ENCODE data around the gene ZNF664. TPM values are rescaled to one million over a fixed set of nuclear protein-coding genes. Genes with fewer than 3 reads are reported as not detected.

Gene ZNF664
- total RNA-seq, 1 experiment from 2014 or later = 124 TPM

DNA sequence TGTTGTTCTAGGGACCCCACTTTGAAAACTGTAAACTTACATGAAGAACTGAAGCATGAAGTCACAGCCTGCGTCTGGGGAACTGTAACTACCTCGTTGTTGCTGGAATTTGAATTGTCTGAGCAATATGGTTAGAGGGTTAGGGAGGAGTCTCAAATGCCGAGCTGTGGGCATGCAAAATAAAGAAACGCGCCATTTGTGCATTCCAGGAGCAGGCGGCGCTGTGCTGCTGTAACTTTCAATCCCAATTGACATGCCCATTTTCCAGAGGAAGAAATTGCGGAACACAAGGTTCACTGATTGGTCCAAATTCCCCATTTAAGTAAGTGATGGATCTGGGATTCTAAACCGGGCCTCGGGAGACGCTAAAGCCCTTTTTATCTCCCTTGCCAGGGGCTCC is 61.3 kb downstream of the ZNF664 start:
- CTCF ChIA-PET = no interaction called here

DNA sequence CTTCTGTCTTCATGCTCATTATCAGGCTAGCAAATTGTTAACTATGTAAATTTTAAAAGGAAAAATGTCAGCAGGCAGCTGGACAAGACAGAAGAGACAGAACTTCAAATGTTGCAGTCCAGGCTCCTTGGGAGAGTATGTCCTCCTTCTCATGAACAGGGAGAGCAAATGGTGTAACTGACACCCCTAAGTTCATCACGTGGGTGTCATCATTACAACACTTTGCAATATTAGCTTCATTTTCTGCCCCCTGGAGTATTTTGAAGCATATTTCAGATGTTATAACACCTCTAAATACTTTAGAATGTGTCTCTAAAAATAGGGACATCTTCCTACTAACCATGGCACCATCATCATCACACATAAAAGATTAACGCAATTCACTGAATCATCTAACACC is 62.1 kb downstream of the ZNF664 start:
- Histone ChIP-seq H3K4me2 (ENCODE audit: low read length) (no peak overlapping the region), H3K4me3 (replicated peaks in 1 of 2; ENCODE audit: low read depth in 1 of 2, low read length in 2 of 2) (no peak overlapping the region), H3K9me3 (ENCODE audit: control insufficient read depth in 1 of 2, insufficient read depth in 1 of 2, low read depth in 1 of 2, low read length in 2 of 2) (no peaks in the 10 kb centered on the region), H3K9ac (ENCODE audit: low read length) (no peak overlapping the region), H3K9me2 (ENCODE audit: insufficient read depth) (no peaks in the 10 kb centered on the region), H3K27ac (ENCODE audit: low read depth, low read length) (no peak overlapping the region), H3K79me2 (ENCODE audit: insufficient read depth, low read length) (no peaks in the 10 kb centered on the region), H3K36me3 (ENCODE audit: control insufficient read depth in 1 of 2, insufficient read depth in 2 of 2, low read length in 2 of 2) (no peaks in the 10 kb centered on the region), H4K20me1 (ENCODE audit: insufficient read depth) (no peaks in the 10 kb centered on the region), H3K27me3 (ENCODE audit: insufficient read depth, low read length) (no peaks in the 10 kb centered on the region), H3K4me1 (ENCODE audit: control insufficient read depth in 1 of 2, insufficient read depth in 2 of 2, low read length in 2 of 2) (peaks cover 0 to 6% of the 10 kb centered on the region in 2 experiments; a peak in 1 of 4 replicates), H2AFZ (ENCODE audit: low read depth, low read length, poor library complexity, severe bottlenecking) (no peak overlapping the region)
- no peak for ATAC-seq
- TF ChIP-seq POLR2AphosphoS5 (IDR thresholded peaks at IDR 0.05; ENCODE audit: low read depth, low read length) = no peak
- no peak for TF ChIP-seq CTCF (IDR thresholded peaks at IDR 0.05 in 2 of 3, conservative IDR thresholded peaks at IDR 0.05 in 1 of 3; ENCODE audit: borderline replicate concordance in 1 of 3, insufficient read depth in 1 of 3, low read depth in 2 of 3, low read length in 2 of 3)
- no peak for TF ChIP-seq POLR2A (IDR thresholded peaks at IDR 0.05; ENCODE audit: borderline replicate concordance, extremely low read depth, insufficient read depth, insufficient read length)
- no peak for TF ChIP-seq SIN3A (IDR thresholded peaks at IDR 0.05; ENCODE audit: low read depth)
- TF ChIP-seq EGR1 (IDR thresholded peaks at IDR 0.05; ENCODE audit: low read depth) = no peak
- intact Hi-C loops (cut with micrococcal nuclease) = loop anchor here (5.0 to 10.0 kb wide), 2 partner anchors 520 to 862 kb away; no protein-coding TSS in a partner anchor
- ChIA-PET RAD21 (ENCODE audit: low non-redundant PET in 1 of 2, low total read pairs in 2 of 2, uncharacterized antibody in 2 of 2, unreplicated experiment in 2 of 2) (no interaction called here), CTCF (no interaction called here), POLR2A (no interaction called here)
- no TSS peak for BruUV-seq (replicated peaks)
- no peak for DNase-seq (ENCODE audit: low read depth, low spot score)

More for the DNA sequence above, 61.3 kb downstream of the ZNF664 start:
- Histone ChIP-seq H3K27me3 (ENCODE audit: insufficient read depth, low read length) (no peaks in the 10 kb centered on the region), H3K36me3 (ENCODE audit: control insufficient read depth in 1 of 2, insufficient read depth in 2 of 2, low read length in 2 of 2) (no peaks in the 10 kb centered on the region), H3K9me3 (ENCODE audit: control insufficient read depth in 1 of 2, insufficient read depth in 1 of 2, low read depth in 1 of 2, low read length in 2 of 2) (no peaks in the 10 kb centered on the region), H3K9me2 (ENCODE audit: insufficient read depth) (no peaks in the 10 kb centered on the region), H3K9ac (ENCODE audit: low read length) (no peak overlapping the region), H3K4me3 (replicated peaks in 1 of 2; ENCODE audit: low read depth in 1 of 2, low read length in 2 of 2) (no peak overlapping the region), H3K4me2 (ENCODE audit: low read length) (no peak overlapping the region), H4K20me1 (ENCODE audit: insufficient read depth) (no peaks in the 10 kb centered on the region), H3K4me1 (ENCODE audit: control insufficient read depth in 1 of 2, insufficient read depth in 2 of 2, low read length in 2 of 2) (peaks cover 0 to 6% of the 10 kb centered on the region in 2 experiments; a peak in 1 of 4 replicates), H2AFZ (ENCODE audit: low read depth, low read length, poor library complexity, severe bottlenecking) (no peak overlapping the region), H3K79me2 (ENCODE audit: insufficient read depth, low read length) (no peaks in the 10 kb centered on the region), H3K27ac (ENCODE audit: low read depth, low read length) (no peak overlapping the region)
- ChIA-PET RAD21 (ENCODE audit: low non-redundant PET in 1 of 2, low total read pairs in 2 of 2, uncharacterized antibody in 2 of 2, unreplicated experiment in 2 of 2) (no interaction called here), POLR2A (no interaction called here)
- ATAC-seq (no peak), DNase-seq (ENCODE audit: low read depth, low spot score) (no peak)
- TF ChIP-seq, protein P1, sequence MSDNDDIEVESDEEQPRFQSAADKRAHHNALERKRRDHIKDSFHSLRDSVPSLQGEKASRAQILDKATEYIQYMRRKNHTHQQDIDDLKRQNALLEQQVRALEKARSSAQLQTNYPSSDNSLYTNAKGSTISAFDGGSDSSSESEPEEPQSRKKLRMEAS (IDR thresholded peaks at IDR 0.05) = no peak
- TF ChIP-seq FOSL1 (IDR thresholded peaks at IDR 0.05; ENCODE audit: low read depth) = no peak
- intact Hi-C loops (cut with micrococcal nuclease) = loop anchor here (10.0 kb wide), 1 partner anchor 521 kb away; no protein-coding TSS in a partner anchor
- no TSS peak for BruUV-seq (replicated peaks)

Measured in HCT116 (cell line).